Measurements from ENCODE around the gene SLC7A1.

SLC7A1 gene

GRCh38 chr13:29548722-29549121 lies 46.8 kb downstream of the SLC7A1 start:
- TF ChIP-seq CTCF (IDR thresholded peaks at IDR 0.05; ENCODE audit: insufficient read depth, low read depth, low read length, missing control alignments) = no peak
- no peak overlapping the region for H3K4me3 ChIP-seq (ENCODE audit: low read depth, low read length)
- no peak for DNase-seq (ENCODE audit: low read depth)

- no peak for DNase-seq (ENCODE audit: low read depth)
- no peak for TF ChIP-seq CTCF (IDR thresholded peaks at IDR 0.05; ENCODE audit: insufficient read depth, low read depth, low read length, missing control alignments)
- no peak overlapping the region for H3K4me3 ChIP-seq (ENCODE audit: low read depth, low read length)
Measured at GRCh38 chr13:29547153-29547552, 48.3 kb downstream of the SLC7A1 start.

GRCh38 chr13:29546662-29547061 lies 48.8 kb downstream of the SLC7A1 start:
- H3K4me3 ChIP-seq (ENCODE audit: low read depth, low read length) = no peak overlapping the region
- no peak for DNase-seq (ENCODE audit: low read depth)
- no peak for TF ChIP-seq CTCF (IDR thresholded peaks at IDR 0.05; ENCODE audit: insufficient read depth, low read depth, low read length, missing control alignments)

DNA sequence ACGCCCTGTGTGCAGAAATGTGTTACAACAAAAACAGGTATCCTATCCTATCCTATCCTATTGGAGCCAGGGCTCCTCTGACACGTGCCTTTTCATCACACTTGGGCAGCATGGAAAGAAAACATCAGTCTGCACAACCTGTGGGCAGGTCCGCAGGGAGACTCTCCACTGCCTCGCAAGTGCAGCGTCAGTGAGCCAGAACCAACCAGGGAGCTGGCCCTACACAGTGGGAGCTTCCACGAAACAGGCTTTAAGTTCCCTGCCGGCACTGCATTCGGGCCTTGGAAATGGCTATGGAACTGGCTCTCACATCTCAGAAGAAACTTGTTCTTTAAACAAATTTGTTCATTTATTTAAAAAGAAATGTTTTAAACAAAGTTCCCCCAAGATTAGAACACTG lies 49.5 kb downstream of the SLC7A1 start:
- no peak overlapping the region for H3K4me3 ChIP-seq (ENCODE audit: low read depth, low read length)
- no peak for DNase-seq (ENCODE audit: low read depth)
- TF ChIP-seq CTCF (IDR thresholded peaks at IDR 0.05; ENCODE audit: insufficient read depth, low read depth, low read length, missing control alignments) = no peak

DNA sequence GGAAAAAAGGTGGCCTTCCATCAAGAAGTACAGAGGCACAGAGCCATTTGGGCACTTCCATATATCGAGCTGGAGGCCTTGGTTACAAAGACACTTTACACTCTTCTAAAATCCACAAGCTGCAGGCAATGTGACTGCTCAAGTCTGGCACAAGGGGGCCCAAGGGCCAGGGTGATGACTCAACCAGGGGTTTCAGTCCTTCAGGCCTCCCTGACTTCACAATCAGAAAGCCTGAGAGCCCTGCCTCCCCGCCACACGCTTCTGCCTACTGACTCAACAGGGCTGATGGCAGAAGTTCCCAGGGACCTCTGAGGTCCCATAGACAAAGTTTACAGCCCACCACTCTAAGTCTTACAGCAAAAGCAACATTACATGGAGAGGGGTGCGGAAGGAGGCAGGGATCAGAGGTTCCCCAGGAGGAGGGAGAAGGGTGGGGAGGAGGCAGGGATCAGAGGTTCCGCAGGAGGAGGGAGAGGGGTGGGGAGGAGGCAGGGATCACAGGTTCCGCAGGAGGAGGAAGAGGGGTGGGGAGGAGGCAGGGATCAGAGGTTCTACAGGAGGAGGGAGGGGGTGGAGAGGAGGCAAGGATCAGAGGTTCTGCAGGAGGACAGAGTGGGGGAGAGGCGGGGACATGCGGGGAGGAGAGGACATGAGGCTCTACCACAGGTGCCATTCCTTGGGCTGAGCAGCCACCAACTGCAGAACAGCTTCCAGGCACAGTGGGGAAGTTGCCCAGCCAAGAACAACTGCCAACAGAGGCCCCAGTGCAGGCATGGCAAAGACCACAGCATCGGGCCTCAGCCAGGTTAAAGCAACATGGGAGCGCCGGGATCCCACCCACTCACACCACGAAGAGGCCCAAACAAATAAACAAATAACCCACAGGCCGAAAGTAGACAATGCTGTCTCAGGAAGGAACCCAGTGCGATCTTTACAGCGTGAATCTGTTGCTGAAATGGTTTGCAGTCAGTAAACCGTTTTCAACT lies 52.0 kb downstream of the SLC7A1 start:
- TF ChIP-seq CTCF (IDR thresholded peaks at IDR 0.05; ENCODE audit: insufficient read depth, low read depth, low read length, missing control alignments) = peak; percentile 42
- no peak overlapping the region for H3K4me3 ChIP-seq (ENCODE audit: low read depth, low read length)
- peak; percentile 91 for DNase-seq (ENCODE audit: low read depth)

GRCh38 chr13:29542381-29542780 lies 53.1 kb downstream of the SLC7A1 start:
- H3K4me3 ChIP-seq (ENCODE audit: low read depth, low read length) = no peak overlapping the region
- DNase-seq (ENCODE audit: low read depth) = no peak
- TF ChIP-seq CTCF (IDR thresholded peaks at IDR 0.05; ENCODE audit: insufficient read depth, low read depth, low read length, missing control alignments) = no peak

All from GM12865 (cell line).